Umbilical cord (tissue), 2 donors: ENCODE data around the gene PZP. TPM values are rescaled to one million over a fixed set of nuclear protein-coding genes. Genes with fewer than 3 reads are reported as not detected.

Experiments
- DNase-seq: peaks from one replicate; pipeline ENCODE4 v3.0.0-alpha.2; 2015; ENCODE audit warnings: low spot score
- total RNA-seq: library from RNA; depleted of rRNA; stranded (reverse); fragments of >200 nt; gene quantifications from one replicate; pipeline ENCODE4 v1.2.3, GENCODE V29; 2014; ENCODE audit warnings: low replicate concordance; ENCODE audit not compliant: insufficient read depth

PZP gene
- total RNA-seq, 1 donor from 2014 or later, result 2.6 TPM

DNA sequence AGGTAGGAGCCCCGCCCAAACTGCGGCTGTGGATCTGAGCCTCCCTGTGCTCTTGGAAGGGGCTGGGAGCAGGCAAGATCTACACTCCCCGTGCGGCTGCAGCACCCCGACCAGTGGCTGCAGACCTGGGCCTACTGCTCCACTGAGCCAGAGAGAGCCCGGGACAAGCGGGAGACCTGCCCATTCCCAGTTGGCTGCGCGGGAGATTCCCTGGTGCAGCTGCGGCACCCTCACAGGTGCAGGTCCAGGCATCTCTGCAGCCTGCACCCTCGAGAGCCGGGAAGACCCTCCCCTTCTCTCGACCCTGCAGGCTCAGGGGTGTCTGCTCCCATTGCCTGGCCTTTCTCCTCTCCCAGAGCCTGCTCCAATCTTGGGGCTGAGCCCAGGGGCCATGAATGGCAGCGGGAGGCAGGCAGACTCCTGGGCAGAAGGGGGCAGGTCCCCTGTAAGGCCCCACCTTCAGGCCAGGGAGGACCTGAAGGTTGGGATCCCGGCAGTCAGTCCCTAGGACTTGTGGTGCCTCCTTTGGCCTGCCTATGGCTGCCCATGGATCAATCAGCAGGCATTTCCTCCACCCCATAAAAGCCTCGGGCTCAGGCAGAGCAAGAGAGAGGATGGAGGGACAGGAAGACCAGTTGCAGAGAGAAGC, 83.7 kb downstream of the PZP start:
- DNase-seq, result no peak

GRCh38 chr12:9123781-9124382, 84.3 kb downstream of the PZP start:
- no peak for DNase-seq

- no peak for DNase-seq
Measured at GRCh38 chr12:9122091-9122609, 86.0 kb downstream of the PZP start.

- DNase-seq, result no peak
Measured at GRCh38 chr12:9120487-9121184, 87.6 kb downstream of the PZP start.

DNA sequence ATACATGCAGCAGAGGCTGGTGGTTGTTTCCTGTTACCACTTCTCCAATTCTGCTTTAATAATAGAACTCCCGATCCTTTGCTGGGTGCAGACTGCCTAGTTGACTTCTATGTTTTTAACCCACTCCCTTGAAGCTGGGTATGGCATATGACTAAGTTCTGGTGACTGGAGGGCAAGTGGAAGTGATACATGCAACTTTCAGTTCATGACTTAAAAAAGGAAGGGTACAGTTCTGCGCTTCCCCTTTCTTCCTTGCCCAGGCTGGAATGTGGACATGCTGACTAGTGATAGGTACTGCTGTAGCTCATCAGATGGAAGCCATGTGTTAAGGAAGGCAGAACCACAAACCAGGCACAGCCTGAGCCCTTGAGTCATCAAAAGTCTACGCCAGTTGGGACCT, 90.0 kb downstream of the PZP start:
- peak; percentile 57 for DNase-seq

DNA sequence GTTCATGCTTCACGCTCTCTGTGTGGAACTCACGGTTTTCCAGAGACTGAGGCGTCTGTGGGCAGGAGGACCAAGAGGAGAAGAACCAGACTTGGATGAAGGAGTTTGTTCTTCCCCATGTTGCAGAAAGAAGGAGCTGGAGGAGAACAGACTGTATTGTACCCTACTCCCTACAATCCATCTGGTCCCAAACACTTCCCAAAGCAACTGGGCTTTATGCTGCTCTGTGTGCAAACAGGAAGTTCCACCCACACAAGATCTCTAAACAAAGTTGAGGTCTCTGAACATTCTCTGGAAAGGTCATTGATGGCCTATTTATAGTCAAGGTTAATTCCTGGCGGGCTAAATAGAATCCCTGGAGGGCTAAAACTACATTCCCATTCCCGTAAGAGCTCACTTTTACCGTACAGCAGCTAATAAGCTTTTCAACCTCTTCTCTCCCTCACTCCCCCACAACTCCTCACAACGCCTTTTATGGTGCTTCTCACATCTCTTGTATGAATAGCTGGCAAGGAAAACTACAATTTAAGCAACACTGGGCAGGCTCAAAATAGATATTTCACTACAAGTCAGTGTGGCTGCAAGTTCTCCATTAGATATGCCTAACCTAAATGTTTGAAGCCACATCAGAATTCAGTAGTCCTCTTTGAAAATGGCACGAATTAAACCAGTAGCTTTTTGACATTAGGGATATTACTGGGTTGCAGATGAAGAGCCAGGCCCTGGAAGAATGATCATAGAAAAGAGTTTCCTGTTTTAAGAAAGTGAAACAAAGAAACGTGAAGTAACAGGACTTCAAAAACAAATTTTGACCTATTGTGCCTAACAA, 92.2 kb downstream of the PZP start, which contains the start of gene A2M:
TSS of gene A2M (minus strand) at position 189 of the 829 bp plus-strand sequence. CDS start at position 119, 70 bp downstream.
- DNase-seq, result peak; percentile 54

GRCh38 chr12:9114946-9115345, 93.2 kb downstream of the PZP start:
- no peak for DNase-seq

- no peak for DNase-seq
Measured at GRCh38 chr12:9113987-9114309, 94.2 kb downstream of the PZP start.

DNA sequence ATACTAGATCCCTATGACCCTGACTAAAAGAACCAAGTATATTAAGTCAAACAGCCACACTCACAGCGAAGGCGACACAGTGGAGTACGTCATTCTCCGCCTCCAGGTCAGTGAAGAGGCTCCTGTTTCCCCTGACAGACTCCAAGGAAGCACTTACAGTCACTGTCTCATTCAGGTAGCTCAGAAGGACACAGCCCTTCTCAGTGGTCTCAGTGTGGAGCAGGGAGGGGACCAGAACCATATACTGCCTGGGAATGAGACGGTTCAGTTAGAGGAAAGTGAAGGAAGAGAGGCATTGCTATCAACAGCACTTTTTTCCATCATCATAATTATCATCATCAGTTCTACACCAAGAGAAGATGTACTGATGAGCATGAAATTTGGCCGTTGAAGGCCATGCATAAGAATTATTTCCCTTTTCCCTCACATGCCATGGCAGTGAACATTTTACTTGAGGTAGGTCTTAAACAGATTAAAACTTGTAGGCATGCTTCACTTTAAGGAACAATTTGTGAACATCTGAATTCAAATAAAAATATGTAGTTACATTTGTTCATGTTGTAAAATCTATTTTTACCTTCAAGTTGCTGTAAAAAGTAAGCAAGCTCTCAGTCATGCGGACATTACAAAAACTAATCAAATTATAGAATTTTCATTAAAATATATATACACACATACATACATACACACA, 94.8 kb downstream of the PZP start:
- DNase-seq, result no peak

DNA sequence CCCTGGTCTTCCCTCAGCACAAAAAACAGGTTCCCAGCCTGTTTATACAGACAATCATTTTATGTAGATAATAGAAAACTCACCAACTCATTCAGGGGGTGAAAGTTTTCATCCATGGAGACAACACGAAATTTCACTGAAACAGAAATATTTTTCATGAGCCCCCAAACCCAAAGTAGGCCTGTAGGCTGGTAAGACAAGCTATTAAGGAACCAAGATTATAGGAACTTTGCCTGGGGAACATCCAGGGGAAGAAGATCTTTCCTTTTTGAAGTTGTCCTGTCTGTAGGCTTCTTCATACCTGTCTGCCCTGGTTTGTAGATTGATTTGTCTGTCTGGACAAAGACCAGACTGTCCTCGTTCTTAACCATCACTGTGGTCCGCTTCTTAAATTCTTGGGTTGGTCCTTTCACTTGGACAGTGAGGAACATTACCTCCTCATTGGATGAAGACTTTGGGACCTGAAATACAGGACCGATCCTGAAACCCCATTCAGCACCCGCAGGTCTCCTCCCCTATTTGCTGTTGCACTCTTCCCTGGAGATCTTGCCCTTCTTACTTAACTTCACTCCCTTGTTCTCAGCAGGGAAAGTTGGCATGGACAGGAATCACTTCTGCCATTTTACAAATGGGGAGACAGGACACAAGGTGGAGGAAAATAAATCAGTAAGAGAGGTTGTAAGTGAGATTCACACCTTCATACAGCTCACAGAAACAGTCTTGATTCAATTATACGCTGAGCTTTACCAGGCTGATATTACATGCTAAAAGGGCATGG, 95.9 kb downstream of the PZP start:
- DNase-seq, result no peak

- no peak for DNase-seq
Measured at GRCh38 chr12:9111525-9111924, 96.7 kb downstream of the PZP start.

- no peak for DNase-seq
Measured at GRCh38 chr12:9109737-9110491, 98.3 kb downstream of the PZP start.

- no peak for DNase-seq
Measured at GRCh38 chr12:9109213-9109522, 99.0 kb downstream of the PZP start.

GRCh38 chr12:9108504-9109212, 99.5 kb downstream of the PZP start:
- no peak for DNase-seq

- DNase-seq, result no peak
Measured at GRCh38 chr12:9107542-9107873, 100.7 kb downstream of the PZP start.

DNA sequence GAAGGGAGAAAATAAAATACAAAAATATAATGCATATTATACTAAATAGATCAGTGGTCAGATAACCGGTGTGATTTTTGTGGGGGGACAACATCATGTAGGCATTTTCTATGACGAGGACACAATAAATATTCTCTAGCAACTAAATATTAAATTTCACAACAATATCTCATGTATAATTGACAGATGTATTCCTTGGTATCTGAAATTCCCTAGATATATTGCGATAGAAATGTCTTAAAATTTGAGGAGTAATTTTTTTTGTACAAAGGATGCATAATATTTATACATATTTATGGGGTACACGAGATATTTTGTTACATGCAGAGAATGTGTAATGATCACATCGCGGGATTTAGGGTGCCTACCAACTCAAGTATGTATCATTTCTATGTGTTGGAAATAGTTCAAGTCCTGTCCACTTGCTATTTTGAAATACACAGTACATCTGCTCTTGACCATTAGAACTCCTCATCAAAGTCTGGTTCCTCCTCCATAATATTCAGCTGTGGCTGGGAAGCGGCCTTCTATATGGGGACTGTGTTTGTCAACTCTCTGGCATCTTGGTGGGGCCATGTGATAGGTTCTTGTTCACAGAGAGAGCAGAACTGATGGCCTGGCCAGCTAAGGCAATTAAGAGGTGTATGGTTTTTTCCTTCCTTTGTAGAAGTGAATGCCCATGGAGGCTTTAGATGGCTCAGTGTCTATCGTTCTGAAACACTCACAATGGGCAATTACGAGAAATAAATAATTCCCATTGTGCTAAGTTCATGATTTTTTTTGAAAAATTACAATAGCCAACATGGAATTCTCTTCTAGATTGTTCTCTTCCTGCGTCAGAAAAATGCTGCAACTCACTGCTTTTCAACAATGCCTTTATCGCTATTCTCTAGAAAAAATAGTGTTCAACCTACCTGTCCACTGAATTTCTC, 101.3 kb downstream of the PZP start:
- DNase-seq, result no peak

DNA sequence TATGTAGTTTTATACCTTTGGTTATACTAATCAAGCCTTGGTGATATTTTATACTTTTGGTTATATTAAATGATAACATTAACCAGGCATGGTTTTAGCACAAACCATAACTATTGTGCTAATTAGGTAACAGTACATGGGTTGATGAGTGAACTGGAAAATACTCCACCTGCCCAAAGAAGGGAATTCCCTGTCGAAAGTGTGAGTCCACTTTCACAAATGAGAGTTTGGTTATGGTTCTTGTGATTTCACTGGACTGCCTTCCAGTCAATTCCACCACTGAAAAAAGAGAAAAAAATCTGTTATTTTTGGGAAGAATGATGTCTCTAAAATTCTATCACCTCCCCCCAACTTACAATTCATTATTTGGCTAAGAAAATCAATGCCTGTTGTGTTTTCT, 102.1 kb downstream of the PZP start:
- DNase-seq, result no peak

DNA sequence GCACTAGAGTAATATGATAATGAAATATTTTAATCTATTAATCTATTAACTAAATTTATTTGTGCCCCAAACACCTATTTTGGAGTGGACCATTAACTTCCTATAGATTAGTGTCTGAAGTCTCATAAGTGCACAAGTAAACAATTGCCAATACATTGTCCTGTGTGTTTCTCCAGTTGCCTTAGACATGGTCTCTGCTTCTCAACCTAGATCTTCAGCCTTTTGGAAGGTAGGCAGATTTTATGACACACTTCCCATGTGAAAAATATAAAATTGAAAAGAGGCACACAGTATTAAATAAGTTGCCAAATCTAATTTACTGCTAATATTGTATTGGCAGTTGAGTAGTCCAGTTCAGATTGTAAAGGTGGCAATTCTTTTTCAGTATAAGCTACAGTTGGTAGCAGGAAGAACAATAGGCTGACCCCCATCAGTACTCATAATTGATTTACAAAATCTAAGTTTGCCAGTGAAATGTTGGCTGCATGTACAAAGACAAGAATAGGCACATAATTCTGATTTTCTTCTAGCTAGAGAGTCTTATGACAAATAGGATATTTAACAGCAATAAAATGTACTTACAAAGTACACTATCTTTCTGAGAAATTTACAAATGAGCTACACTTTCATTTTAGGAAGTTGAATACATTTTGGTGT, 103.3 kb downstream of the PZP start:
- DNase-seq, result no peak
